Endothelial cell of umbilical vein (primary cell): ENCODE data around the gene C1orf116. TPM values are rescaled to one million over a fixed set of nuclear protein-coding genes. Genes with fewer than 3 reads are reported as not detected.

ENCODE experiments used
- BruUV-seq: library from RNA; stranded (reverse); fragments of 400-500 nt; replicated peaks from 2 replicates; lab custom pipeline; 2021; lab: Mats Ljungman, UMichigan
- CTCF ChIA-PET: fragments of 300-600, 350-600 bp; sonication (Branson Sonifier 250); formaldehyde crosslinking; loops from one replicate; lab custom pipeline; 2021; ENCODE audit warnings: antibody characterized with exemption, inconsistent platforms; lab: Charles Lee
- POLR2A ChIA-PET: fragments of 300-600, 350-600 bp; sonication (Branson Sonifier 250); formaldehyde crosslinking; loops from one replicate; lab custom pipeline; 2021; ENCODE audit warnings: antibody characterized with exemption, inconsistent platforms; lab: Charles Lee
- DNase-seq: peaks from one replicate; pipeline ENCODE4 v3.0.0-alpha.2; 2011; ENCODE audit warnings: low read depth, low spot score
- FAIRE-seq: peaks from 2 replicates; lab custom pipeline; 2011; peaks lifted over from hg19 to GRCh38; lab: Jason Lieb, UNC
- H2AFZ ChIP-seq: 2 replicates; pipeline ENCODE4 v1.6.0; 2012; ENCODE audit warnings: low read depth, low read length, control low read depth, inconsistent platforms
- H3K27ac ChIP-seq: 2 replicates; pipeline ENCODE4 v1.5.1; 2011; ENCODE audit warnings: low read depth, mild to moderate bottlenecking, control low read depth, low read length, moderate library complexity; ENCODE audit not compliant: insufficient read depth
- H3K27me3 ChIP-seq, 2 experiments: 2 replicates each; pipeline versions ENCODE4 v1.6.0 to v1.6.1; 2011; ENCODE audit warnings: low read length in 2 of 2, mixed read lengths in 1 of 2; ENCODE audit not compliant: control insufficient read depth in 2 of 2, insufficient read depth in 2 of 2
- H3K36me3 ChIP-seq, 2 experiments: 2 replicates in 1 of 2; 3 replicates in 1 of 2; pipeline ENCODE4 v1.5.1; 2011; ENCODE audit warnings: low read length in 2 of 2, mild to moderate bottlenecking in 1 of 2, moderate library complexity in 1 of 2; ENCODE audit not compliant: control insufficient read depth in 2 of 2, insufficient read depth in 2 of 2; ENCODE audit errors: extremely low read depth in 1 of 2
- H3K4me1 ChIP-seq: 3 replicates; pipeline ENCODE4 v1.5.1; 2011; ENCODE audit warnings: mild to moderate bottlenecking, low read length; ENCODE audit not compliant: control insufficient read depth, insufficient read depth; ENCODE audit errors: extremely low read depth
- H3K4me2 ChIP-seq: 2 replicates; pipeline ENCODE4 v1.6.1; 2011; ENCODE audit warnings: low read length, control low read depth, mixed read lengths; ENCODE audit not compliant: insufficient read depth
- H3K4me3 ChIP-seq, 3 experiments: fragments of 200-600 bp in 1 of 3; sonication (generic), shearing (Covaris generic) in 1 of 3; replicated peaks in 1 of 3; 2 replicates each; pipeline ENCODE4 v1.5.1; 2011 to 2016; ENCODE audit warnings: control low read depth in 3 of 3, low read length in 3 of 3, mild to moderate bottlenecking in 2 of 3, inconsistent platforms in 1 of 3, low read depth in 1 of 3, moderate library complexity in 1 of 3; ENCODE audit not compliant: insufficient read depth in 1 of 3
- H3K79me2 ChIP-seq: 2 replicates; pipeline ENCODE4 v1.6.0; 2012; ENCODE audit warnings: low read length, inconsistent platforms; ENCODE audit not compliant: control insufficient read depth, insufficient read depth
- H3K9ac ChIP-seq: replicated peaks from 2 replicates; pipeline ENCODE3; 2011; ENCODE audit warnings: low read length, control low read depth; ENCODE audit not compliant: insufficient read depth; ENCODE audit errors: extremely low read depth
- H3K9me1 ChIP-seq: replicated peaks from 3 replicates; pipeline ENCODE4 v1.6.0; 2011; ENCODE audit warnings: mild to moderate bottlenecking, low read length; ENCODE audit not compliant: control insufficient read depth, insufficient read depth; ENCODE audit errors: extremely low read depth
- H3K9me3 ChIP-seq: replicated peaks from 2 replicates; pipeline ENCODE4 v1.5.1; 2012; ENCODE audit warnings: low read length, inconsistent platforms; ENCODE audit not compliant: control insufficient read depth, insufficient read depth
- H4K20me1 ChIP-seq: replicated peaks from 2 replicates; pipeline ENCODE3; 2011; ENCODE audit warnings: mild to moderate bottlenecking, low read length; ENCODE audit not compliant: control insufficient read depth, insufficient read depth; ENCODE audit errors: extremely low read depth
- CTCF ChIP-seq, 2 donors: IDR thresholded peaks; 1 replicate in 1 of 2; 2 replicates in 1 of 2; pipeline ENCODE4 v1.5.1; 2011; ENCODE audit warnings: low read length in 2 of 2, mild to moderate bottlenecking in 2 of 2, moderate library complexity in 2 of 2, control low read depth in 1 of 2, inconsistent platforms in 1 of 2, low read depth in 1 of 2; ENCODE audit not compliant: insufficient read depth in 1 of 2; ENCODE audit errors: extremely low read depth in 1 of 2
- EZH2 ChIP-seq: IDR thresholded peaks from 2 replicates; pipeline ENCODE4 v1.6.1; 2012; ENCODE audit warnings: borderline replicate concordance, low read depth, mild to moderate bottlenecking, moderate library complexity, low read length, inconsistent platforms; ENCODE audit not compliant: severe bottlenecking
- FOS ChIP-seq: IDR thresholded peaks from 2 replicates; pipeline ENCODE4 v1.6.1; 2011; ENCODE audit warnings: mild to moderate bottlenecking, low read length, moderate library complexity, borderline replicate concordance; ENCODE audit not compliant: insufficient read depth
- GATA2 ChIP-seq: IDR thresholded peaks from 2 replicates; pipeline ENCODE4 v1.7.0; 2011; ENCODE audit warnings: low read depth, mild to moderate bottlenecking, moderate library complexity, mixed read lengths, low read length; ENCODE audit not compliant: insufficient read length, insufficient read depth
- JUN ChIP-seq: IDR thresholded peaks from 2 replicates; pipeline ENCODE4 v1.6.1; 2011; ENCODE audit warnings: borderline replicate concordance, low read depth; ENCODE audit not compliant: insufficient read length, insufficient read depth
- MYC ChIP-seq: IDR thresholded peaks from one replicate; pipeline ENCODE4 v1.6.1; 2011; ENCODE audit warnings: mild to moderate bottlenecking, low read depth, low read length
- POLR2A ChIP-seq: IDR thresholded peaks from 2 replicates; pipeline ENCODE4 v1.6.1; 2012; ENCODE audit warnings: low read depth, mild to moderate bottlenecking, control low read depth, low read length
- dilution Hi-C: fragments of 300-500 bp; cut with MboI; formaldehyde crosslinking; loops from one replicate; pipeline ENCODE4 v1.15.0; 2019; ENCODE audit warnings: low sequenced_read_pairs; ENCODE audit not compliant: extremely low pct_ligation_motif_present
- intact Hi-C: fragments of 100-400 bp; cut with micrococcal nuclease; formaldehyde crosslinking; loops from one replicate; pipeline ENCODE4 v1.10.0; 2022
- polyA plus RNA-seq, 4 experiments: library from polyadenylated mRNA; depleted of rRNA in 3 of 4; stranded (reverse) in 3 of 4; unstranded in 1 of 4; fragments of >200 nt; gene quantifications; 2 replicates each; pipeline versions ENCODE4 v1.2.1 to v1.2.3, GENCODE V29; 2011 to 2012; ENCODE audit warnings: missing spikeins in 1 of 4
- total RNA-seq: library from RNA; stranded (reverse); gene quantifications from 2 replicates; pipeline ENCODE4 v1.2.3, GENCODE V29; 2021
- TF ChIP-seq, protein P1 (sequence below): IDR thresholded peaks from 2 replicates; pipeline ENCODE4 v1.6.1; 2011; ENCODE audit not compliant: insufficient read depth, insufficient read length

Gene C1orf116
- total and polyA plus RNA-seq, 2 donors (not counting 3 experiments of a cell fraction or from before 2014, with no cell fraction given), result 0.07 TPM; not detected in 1

- Histone ChIP-seq H3K9me3 (no peaks in the 10 kb centered on the region), H2AFZ (no peak overlapping the region), H3K27me3 (peaks cover 0 to 5% of the 10 kb centered on the region in 2 experiments), H3K79me2 (no peaks in the 10 kb centered on the region), H3K9me1 (no peaks in the 10 kb centered on the region), H3K27ac (no peak overlapping the region), H3K36me3 (no peaks in the 10 kb centered on the region), H3K4me1 (no peaks in the 10 kb centered on the region), H3K4me2 (no peak overlapping the region), H4K20me1 (no peaks in the 10 kb centered on the region), H3K4me3 (no peak overlapping the region), H3K9ac (no peak overlapping the region)
- DNase-seq (no peak), FAIRE-seq (no peak)
- ChIA-PET POLR2A (no interaction called here), CTCF (interaction anchor here (2.2 kb wide), 1 partner anchor 16 kb away, joined by 7 read pairs; no protein-coding TSS in a partner anchor)
- intact Hi-C loops (no loop called here), dilution Hi-C loops (no loop called here)
- BruUV-seq, result no TSS peak
- TF ChIP-seq MYC (no peak), GATA2 (no peak), CTCF (IDR thresholded peaks at IDR 0.05; ENCODE audit: extremely low read depth in 1 of 2, insufficient read depth in 1 of 2, low read depth in 1 of 2, low read length in 2 of 2) (no peak), JUN (no peak)
Observed at GRCh38 chr1:207021139-207021861, 11.3 kb downstream of the C1orf116 start.

GRCh38 chr1:207020709-207021107, 11.8 kb downstream of the C1orf116 start:
- CTCF ChIA-PET, result interaction anchor here (1.4 kb wide), 1 partner anchor 12 kb away, joined by 3 read pairs; the partner anchor contains the start of gene C1orf116
- TF ChIP-seq FOS, result no peak
- TF ChIP-seq POLR2A, result no peak
- TF ChIP-seq, protein P1, sequence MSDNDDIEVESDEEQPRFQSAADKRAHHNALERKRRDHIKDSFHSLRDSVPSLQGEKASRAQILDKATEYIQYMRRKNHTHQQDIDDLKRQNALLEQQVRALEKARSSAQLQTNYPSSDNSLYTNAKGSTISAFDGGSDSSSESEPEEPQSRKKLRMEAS, result no peak
- no peak for TF ChIP-seq MYC
- no peak for TF ChIP-seq JUN
- TF ChIP-seq EZH2, result no peak
- no peak for TF ChIP-seq CTCF (IDR thresholded peaks at IDR 0.05; ENCODE audit: extremely low read depth in 1 of 2, insufficient read depth in 1 of 2, low read depth in 1 of 2, low read length in 2 of 2)
- no peaks in the 10 kb centered on the region for H3K9me3 ChIP-seq

More at GRCh38 chr1:207020709-207021107, 11.8 kb downstream of the C1orf116 start:
- Histone ChIP-seq H3K9ac (no peak overlapping the region), H4K20me1 (no peaks in the 10 kb centered on the region), H3K4me1 (no peaks in the 10 kb centered on the region), H3K9me1 (no peaks in the 10 kb centered on the region), H2AFZ (no peak overlapping the region), H3K4me3 (no peak overlapping the region), H3K27me3 (peaks cover 0 to 5% of the 10 kb centered on the region in 2 experiments), H3K4me2 (no peak overlapping the region), H3K36me3 (no peaks in the 10 kb centered on the region), H3K27ac (no peak overlapping the region), H3K79me2 (no peaks in the 10 kb centered on the region)
- DNase-seq (no peak), FAIRE-seq (no peak)
- no TSS peak for BruUV-seq
- POLR2A ChIA-PET, result no interaction called here
- dilution Hi-C loops (no loop called here), intact Hi-C loops (no loop called here)
